Endodermal cell (in vitro differentiated cells): ENCODE measurements around the gene EFNA5. TPM values are rescaled to one million over a fixed set of nuclear protein-coding genes. Genes with fewer than 3 reads are reported as not detected.

Source experiments
- DNase-seq: peaks from one replicate; pipeline ENCODE4 v3.0.0-alpha.2; 2017
- H3K27ac ChIP-seq: 2 replicates; pipeline ENCODE4 v1.5.1; 2013; ENCODE audit warnings: mild to moderate bottlenecking, low read depth, low read length, moderate library complexity
- H3K27me3 ChIP-seq: 2 replicates; pipeline ENCODE4 v1.6.1; 2013; ENCODE audit warnings: mild to moderate bottlenecking, low read length, moderate library complexity; ENCODE audit not compliant: insufficient read depth, control insufficient read depth, poor library complexity, severe bottlenecking
- H3K36me3 ChIP-seq: 2 replicates; pipeline ENCODE4 v1.7.0; 2013; ENCODE audit warnings: mild to moderate bottlenecking, low read length, moderate library complexity; ENCODE audit not compliant: control insufficient read depth, insufficient read depth
- H3K4me1 ChIP-seq: one replicate; pipeline ENCODE4 v1.7.0; 2013; ENCODE audit warnings: low read length; ENCODE audit not compliant: control insufficient read depth, insufficient read depth
- H3K4me3 ChIP-seq: 2 replicates; pipeline ENCODE4 v1.5.1; 2013; ENCODE audit warnings: mild to moderate bottlenecking, low read length, moderate library complexity
- H3K9ac ChIP-seq: 2 replicates; pipeline ENCODE4 v1.6.1; 2013; ENCODE audit warnings: mild to moderate bottlenecking, low read length, moderate library complexity; ENCODE audit not compliant: poor library complexity, severe bottlenecking; ENCODE audit errors: extremely low read depth
- H3K9me3 ChIP-seq: 2 replicates; pipeline ENCODE4 v1.6.1; 2013; ENCODE audit warnings: mild to moderate bottlenecking, low read length, moderate library complexity; ENCODE audit not compliant: control insufficient read depth
- H3K27ac Mint-ChIP-seq: 2 replicates; pipeline ENCODE4 v1.8.0; 2020; ENCODE audit warnings: mixed read lengths
- H3K27me3 Mint-ChIP-seq: 2 replicates; pipeline ENCODE4 v1.8.0; 2021; ENCODE audit warnings: mild to moderate bottlenecking, mixed read lengths; ENCODE audit not compliant: insufficient read depth
- H3K36me3 Mint-ChIP-seq: 2 replicates; pipeline ENCODE4 v1.8.0; 2020; ENCODE audit warnings: low read depth, mixed read lengths
- H3K4me1 Mint-ChIP-seq: 2 replicates; pipeline ENCODE4 v1.8.0; 2020; ENCODE audit warnings: mixed read lengths
- H3K4me3 Mint-ChIP-seq: 2 replicates; pipeline ENCODE4 v1.8.0; 2020; ENCODE audit warnings: mild to moderate bottlenecking, moderate library complexity, mixed read lengths
- H3K9me3 Mint-ChIP-seq: 2 replicates; pipeline ENCODE4 v1.8.0; 2020; ENCODE audit warnings: mild to moderate bottlenecking, mixed read lengths
- CTCF ChIP-seq: fragments of 200-600 bp; sonication (generic); conservative IDR thresholded peaks from 2 replicates; pipeline ENCODE4 v1.5.0; 2021; ENCODE audit warnings: antibody characterized with exemption, mild to moderate bottlenecking
- WGBS, 2 experiments: methylation state at CpG; one replicate each; pipeline versions ENCODE4 v1.1.5 to v1.1.7; 2013; ENCODE audit warnings: missing lambda C conversion rate in 2 of 2, mixed read lengths in 1 of 2; ENCODE audit not compliant: insufficient coverage in 1 of 2, insufficient read length in 1 of 2; 5-methylcytosine and 5-hydroxymethylcytosine counted together
- total RNA-seq, 2 donors: library from RNA; stranded (reverse); fragmentation: NEBNext Ultra II Directional in 1 of 2; extraction: Animal tissue kit (Norgen Biotek cat#: 25700) in 1 of 2; gene quantifications; 2 replicates in 1 of 2; 3 replicates in 1 of 2; pipeline ENCODE4 v1.2.1, GENCODE V29; 2021

Gene EFNA5
- total RNA-seq, 2 donors from 2014 or later = 53.3 to 63.1 TPM

- TF ChIP-seq CTCF = no peak
These were observed 262.2 kb downstream of the EFNA5 start for GRCh38 chr5:107408564-107408963.

DNA sequence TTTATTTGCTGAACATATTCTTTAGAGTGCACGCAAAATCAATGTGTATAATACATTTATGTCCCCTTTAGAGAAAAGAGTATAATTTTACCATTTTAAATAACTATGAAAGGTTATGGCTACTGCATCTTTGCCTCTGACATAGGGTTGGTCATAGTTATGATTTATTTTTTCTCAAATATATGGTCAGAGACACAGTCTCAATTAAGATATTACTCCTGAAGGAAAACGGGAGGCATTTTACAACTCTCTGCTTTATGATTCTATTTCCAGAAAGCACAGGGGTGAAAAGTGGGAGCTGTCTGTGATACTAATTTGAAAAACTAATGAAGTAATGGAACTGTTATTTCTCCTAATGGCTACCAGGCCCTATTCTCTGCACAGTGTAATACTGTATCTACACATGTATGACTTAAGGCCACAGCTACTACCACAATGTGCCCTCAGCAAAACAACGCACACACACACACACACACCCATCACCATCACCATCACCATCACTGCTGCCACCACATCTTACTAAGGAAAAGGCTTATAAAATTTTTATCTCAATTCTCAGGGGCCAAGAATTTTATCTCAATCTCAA, 262.9 kb downstream of the EFNA5 start:
- H3K4me1 ChIP-seq = no peaks in the 10 kb centered on the region
- no peak for DNase-seq
- H3K36me3 Mint-ChIP-seq = peaks cover 10% of the 10 kb centered on the region
- H3K4me1 Mint-ChIP-seq = peaks cover 7% of the 10 kb centered on the region
- H3K9me3 Mint-ChIP-seq = no peaks in the 10 kb centered on the region
- no peak overlapping the region for H3K27ac ChIP-seq
- 65 to 100% methylated on average over 1 to 2 of the region's 3 CpGs for WGBS, 2 experiments
- no peaks in the 10 kb centered on the region for H3K9me3 ChIP-seq
- TF ChIP-seq CTCF = no peak
- H3K36me3 ChIP-seq = peaks cover 31% of the 10 kb centered on the region
- H3K27me3 ChIP-seq = no peaks in the 10 kb centered on the region
- H3K4me3 ChIP-seq = no peak overlapping the region
- H3K27me3 Mint-ChIP-seq = no peaks in the 10 kb centered on the region
- no peak overlapping the region for H3K4me3 Mint-ChIP-seq
- H3K9ac ChIP-seq = no peak overlapping the region
- H3K27ac Mint-ChIP-seq = no peak overlapping the region

More at GRCh38 chr5:107408564-107408963, 262.2 kb downstream of the EFNA5 start:
- H3K4me3 ChIP-seq = no peak overlapping the region
- Mint-ChIP-seq H3K27ac (no peak overlapping the region), H3K9me3 (no peaks in the 10 kb centered on the region), H3K4me3 (no peak overlapping the region), H3K27me3 (no peaks in the 10 kb centered on the region), H3K4me1 (peaks cover 2% of the 10 kb centered on the region), H3K36me3 (peaks cover 10% of the 10 kb centered on the region)
- H3K36me3 ChIP-seq = peaks cover 31% of the 10 kb centered on the region
- DNase-seq = no peak
- H3K9ac ChIP-seq = no peak overlapping the region
- H3K9me3 ChIP-seq = no peaks in the 10 kb centered on the region
- no peaks in the 10 kb centered on the region for H3K4me1 ChIP-seq
- no peaks in the 10 kb centered on the region for H3K27me3 ChIP-seq
- 89 to 95% methylated on average over 1 to 2 of the region's 2 CpGs for WGBS, 2 experiments
- H3K27ac ChIP-seq = no peak overlapping the region

DNA sequence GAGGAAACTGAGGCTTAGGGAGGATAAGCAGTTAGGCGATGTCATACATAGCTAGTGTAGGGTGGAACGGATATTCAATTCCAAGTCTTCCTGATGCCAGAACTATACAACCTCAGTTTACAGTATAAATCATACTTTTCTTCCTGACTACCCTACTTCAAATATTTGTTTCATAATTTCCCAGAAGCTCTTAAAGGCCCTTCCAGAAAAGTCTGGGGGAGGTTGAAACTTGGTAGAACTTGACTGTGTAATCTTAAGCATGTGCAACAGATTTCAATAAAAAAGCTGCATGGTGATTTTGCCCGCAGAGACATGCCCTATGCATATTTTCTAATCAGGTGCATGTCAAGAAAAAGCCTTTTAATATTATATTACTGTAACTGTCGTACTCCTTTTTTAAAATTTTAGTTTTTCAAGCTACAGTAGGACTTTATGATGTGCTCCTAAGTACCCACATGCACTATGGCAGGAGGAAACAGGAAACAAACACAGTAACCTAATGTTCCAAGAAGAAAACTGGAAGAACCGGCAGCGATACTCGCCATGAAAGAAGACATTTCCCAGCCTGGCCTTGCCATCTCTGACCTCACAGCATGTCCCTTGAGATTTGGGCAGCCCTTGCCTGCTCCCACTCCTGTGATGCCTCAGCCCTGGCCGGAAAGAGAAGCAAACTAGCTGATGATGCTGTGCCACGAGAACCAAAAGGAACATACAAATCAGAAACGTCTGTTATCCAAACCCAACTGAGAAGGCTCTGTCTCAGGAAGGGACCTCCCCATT, 266.0 kb downstream of the EFNA5 start:
- no peak overlapping the region for H3K9ac ChIP-seq
- no peak overlapping the region for H3K4me3 Mint-ChIP-seq

More for the DNA sequence above, 266.0 kb downstream of the EFNA5 start:
- no peaks in the 10 kb centered on the region for H3K9me3 Mint-ChIP-seq
- no peaks in the 10 kb centered on the region for H3K27me3 Mint-ChIP-seq
- WGBS, 2 experiments = 91 to 93% methylated on average over 6 to 10 of the region's 10 CpGs
- Histone ChIP-seq H3K4me1 (no peaks in the 10 kb centered on the region), H3K36me3 (peaks cover 27% of the 10 kb centered on the region), H3K27ac (no peak overlapping the region), H3K9me3 (no peaks in the 10 kb centered on the region), H3K27me3 (no peaks in the 10 kb centered on the region), H3K4me3 (no peak overlapping the region)
- no peak for TF ChIP-seq CTCF
- H3K4me1 Mint-ChIP-seq = peaks cover 23% of the 10 kb centered on the region
- no peak for DNase-seq
- H3K36me3 Mint-ChIP-seq = peaks cover 2% of the 10 kb centered on the region
- no peak overlapping the region for H3K27ac Mint-ChIP-seq
